ENCODE data around the gene ATL2.

GRCh38 chr2:38298539-38298938 is 78.5 kb downstream of the ATL2 start:
- TF ChIP-seq, protein P1, sequence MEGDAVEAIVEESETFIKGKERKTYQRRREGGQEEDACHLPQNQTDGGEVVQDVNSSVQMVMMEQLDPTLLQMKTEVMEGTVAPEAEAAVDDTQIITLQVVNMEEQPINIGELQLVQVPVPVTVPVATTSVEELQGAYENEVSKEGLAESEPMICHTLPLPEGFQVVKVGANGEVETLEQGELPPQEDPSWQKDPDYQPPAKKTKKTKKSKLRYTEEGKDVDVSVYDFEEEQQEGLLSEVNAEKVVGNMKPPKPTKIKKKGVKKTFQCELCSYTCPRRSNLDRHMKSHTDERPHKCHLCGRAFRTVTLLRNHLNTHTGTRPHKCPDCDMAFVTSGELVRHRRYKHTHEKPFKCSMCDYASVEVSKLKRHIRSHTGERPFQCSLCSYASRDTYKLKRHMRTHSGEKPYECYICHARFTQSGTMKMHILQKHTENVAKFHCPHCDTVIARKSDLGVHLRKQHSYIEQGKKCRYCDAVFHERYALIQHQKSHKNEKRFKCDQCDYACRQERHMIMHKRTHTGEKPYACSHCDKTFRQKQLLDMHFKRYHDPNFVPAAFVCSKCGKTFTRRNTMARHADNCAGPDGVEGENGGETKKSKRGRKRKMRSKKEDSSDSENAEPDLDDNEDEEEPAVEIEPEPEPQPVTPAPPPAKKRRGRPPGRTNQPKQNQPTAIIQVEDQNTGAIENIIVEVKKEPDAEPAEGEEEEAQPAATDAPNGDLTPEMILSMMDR (IDR thresholded peaks at IDR 0.05; ENCODE audit: low read length) = no peak
- no peak for TF ChIP-seq EZH2 (IDR thresholded peaks at IDR 0.05; ENCODE audit: borderline replicate concordance, low read length)
